ENCODE data around the gene MGAT4D. TPM values are rescaled to one million over a fixed set of nuclear protein-coding genes. Genes with fewer than 3 reads are reported as not detected.

Gene MGAT4D
- polyA plus RNA-seq, 1 of the 3 experiments (the other 2 are of a cell fraction) = not detected

- Histone ChIP-seq H3K4me1 (ENCODE audit: control insufficient read depth in 1 of 2, insufficient read depth in 2 of 2, low read depth in 1 of 2, low read length in 1 of 2) (no peaks in the 10 kb centered on the region; a peak in 1 of 4 replicates), H3K4me2 (no peak overlapping the region), H3K4me3 (ENCODE audit: low read depth in 2 of 2, low read length in 1 of 2) (no peak overlapping the region), H3K79me2 (ENCODE audit: insufficient read depth) (no peaks in the 10 kb centered on the region), H3F3A (replicated peaks; ENCODE audit: insufficient read depth) (no peaks in the 10 kb centered on the region), H3K9ac (no peak overlapping the region), H4K20me1 (ENCODE audit: insufficient read depth) (no peaks in the 10 kb centered on the region), H3K9me3 (no peaks in the 10 kb centered on the region), H3K27me3 (ENCODE audit: insufficient read depth) (peaks cover 7% of the 10 kb centered on the region; the same call in 1 of the 2 replicates), H3K36me3 (replicated peaks in 1 of 2; ENCODE audit: control insufficient read depth in 1 of 2, insufficient read depth in 2 of 2, low read length in 1 of 2) (no peaks in the 10 kb centered on the region), H3K9me2 (no peaks in the 10 kb centered on the region), H3K27ac (ENCODE audit: low read depth in 2 of 2, low read length in 1 of 2) (no peak overlapping the region), H2AFZ (ENCODE audit: low read depth) (no peak overlapping the region)
- CTCF ChIA-PET = interaction anchor here (0.7 to 1.2 kb wide), 2 partner anchors 42 to 110 kb away, joined by 3 to 4 read pairs; no protein-coding TSS in a partner anchor
- TF ChIP-seq GABPA (IDR thresholded peaks at IDR 0.05; ENCODE audit: low read depth) (no peak), SMC3 (IDR thresholded peaks at IDR 0.05; ENCODE audit: low read depth, low read length) (no peak), ZBTB33 (IDR thresholded peaks at IDR 0.05; ENCODE audit: borderline replicate concordance, low read depth) (no peak), MAX (IDR thresholded peaks at IDR 0.05; ENCODE audit: low read depth) (no peak), NRF1 (IDR thresholded peaks at IDR 0.05; ENCODE audit: low read depth, low read length) (no peak), IRF3 (IDR thresholded peaks at IDR 0.05; ENCODE audit: low read depth, low read length) (no peak), RCOR1 (IDR thresholded peaks at IDR 0.05; ENCODE audit: low read length) (no peak), ELF1 (IDR thresholded peaks at IDR 0.05) (no peak), RAD21 (IDR thresholded peaks at IDR 0.05; ENCODE audit: low read length) (no peak), GATA2 (CRISPR knock-in tag; IDR thresholded peaks at IDR 0.05) (no peak), SIN3A (IDR thresholded peaks at IDR 0.05; ENCODE audit: borderline replicate concordance, low read depth, low read length) (no peak), MEF2A (IDR thresholded peaks at IDR 0.05; ENCODE audit: borderline replicate concordance, low read depth) (no peak), USF2 (IDR thresholded peaks at IDR 0.05; ENCODE audit: borderline replicate concordance, low read depth, low read length) (no peak), CHD2 (IDR thresholded peaks at IDR 0.05; ENCODE audit: low read length, partially characterized antibody) (no peak), EZH2phosphoT487 (IDR thresholded peaks at IDR 0.05; ENCODE audit: borderline replicate concordance, low read depth) (no peak), EP300 (IDR thresholded peaks at IDR 0.05; ENCODE audit: borderline replicate concordance in 1 of 2, low read depth in 1 of 2, low read length in 1 of 2) (no peak), TCF12 (IDR thresholded peaks at IDR 0.05) (no peak), POLR2AphosphoS5 (IDR thresholded peaks at IDR 0.05; ENCODE audit: low read depth, low read length) (no peak), CTCF (IDR thresholded peaks at IDR 0.05) (no peak), TAF1 (IDR thresholded peaks at IDR 0.05; ENCODE audit: borderline replicate concordance, low read depth, low read length) (no peak)
- POLR2A ChIA-PET = no interaction called here
- WGBS (ENCODE audit: low lambda C conversion rate) = 79% methylated on average over 25 of the region's 27 CpGs
- DNase-seq = no peak
Measured at GRCh38 chr4:140469791-140470733, 28.0 kb downstream of the MGAT4D start.
